Fibroblast of skin of scalp (primary cell): Measurements from ENCODE around the gene CLEC2L.
A peak's percentile ranks its signal among the peaks of the same experiment; 100 is the strongest.
"Not testable (repeated sequence)": the region's sequence is repeated elsewhere in the genome, so short reads cannot be mapped to it uniquely, and the experiment has no call there.

Experiments used
- DNase-seq: peaks from one replicate; pipeline ENCODE4 v3.0.0-alpha.2; 2013

CLEC2L gene

GRCh38 chr7:139523968-139524815 lies 707 bp downstream of the CLEC2L start:
- no peak for DNase-seq

GRCh38 chr7:139525239-139525638 lies 1.8 kb downstream of the CLEC2L start:
- no peak for DNase-seq

GRCh38 chr7:139525750-139526149 lies 2.3 kb downstream of the CLEC2L start:
- no peak for DNase-seq

- peak; percentile 64 for DNase-seq
These were observed 3.4 kb downstream of the CLEC2L start for GRCh38 chr7:139526578-139527544.

GRCh38 chr7:139531094-139531493 lies 7.6 kb downstream of the CLEC2L start:
- no peak for DNase-seq

- DNase-seq: no peak
These were observed 9.2 kb downstream of the CLEC2L start for GRCh38 chr7:139532636-139533155.

- DNase-seq: no peak
These were observed 10.6 kb downstream of the CLEC2L start for GRCh38 chr7:139534096-139534495.

- no peak for DNase-seq
These were observed 11.6 kb downstream of the CLEC2L start for GRCh38 chr7:139534966-139535651.

GRCh38 chr7:139536152-139536551 lies 12.7 kb downstream of the CLEC2L start:
- DNase-seq: no peak

GRCh38 chr7:139538881-139539635 lies 15.6 kb downstream of the CLEC2L start:
- DNase-seq: no peak

- DNase-seq: no peak
These were observed 16.7 kb downstream of the CLEC2L start for GRCh38 chr7:139540203-139540602.

GRCh38 chr7:139541600-139542307 lies 18.3 kb downstream of the CLEC2L start:
- no peak for DNase-seq

- no peak for DNase-seq
These were observed 19.0 kb downstream of the CLEC2L start for GRCh38 chr7:139542308-139543151.

GRCh38 chr7:139543801-139544603 lies 20.5 kb downstream of the CLEC2L start:
- DNase-seq: no peak

GRCh38 chr7:139544645-139545044 lies 21.2 kb downstream of the CLEC2L start:
- DNase-seq: no peak

- DNase-seq: no peak
These were observed 25.0 kb downstream of the CLEC2L start for GRCh38 chr7:139548302-139549028.

GRCh38 chr7:139553991-139554700 lies 30.7 kb downstream of the CLEC2L start:
- DNase-seq: not testable (repeated sequence)
